HUES6 (cell line): ENCODE measurements around the gene TBX1.

ENCODE experiments used
- H3K27ac ChIP-seq: 2 replicates; pipeline ENCODE4 v1.7.0; 2013; ENCODE audit warnings: low read depth, mild to moderate bottlenecking, low read length, inconsistent platforms
- H3K27me3 ChIP-seq: 2 replicates; pipeline ENCODE4 v1.6.1; 2013; ENCODE audit warnings: low read length; ENCODE audit not compliant: control insufficient read depth, insufficient read depth
- H3K36me3 ChIP-seq: 2 replicates; pipeline ENCODE4 v1.6.1; 2013; ENCODE audit warnings: low read length; ENCODE audit not compliant: control insufficient read depth, insufficient read depth
- H3K4me1 ChIP-seq: 2 replicates; pipeline ENCODE4 v1.6.1; 2013; ENCODE audit warnings: low read length; ENCODE audit not compliant: control insufficient read depth, insufficient read depth
- H3K4me3 ChIP-seq: 2 replicates; pipeline ENCODE4 v1.5.1; 2013; ENCODE audit warnings: low read depth, low read length
- H3K9ac ChIP-seq: one replicate; pipeline ENCODE4 v1.6.1; 2013; ENCODE audit warnings: mild to moderate bottlenecking, low read length
- H3K9me3 ChIP-seq: 2 replicates; pipeline ENCODE4 v1.6.1; 2013; ENCODE audit warnings: low read depth, low read length; ENCODE audit not compliant: control insufficient read depth, insufficient read depth

The TBX1 gene

GRCh38 chr22:19718456-19719049 is 42.0 kb upstream of the TBX1 start:
- no peak overlapping the region for H3K27ac ChIP-seq
- H3K36me3 ChIP-seq = peaks cover 7% of the 10 kb centered on the region; the same call in 1 of the 2 replicates
- H3K27me3 ChIP-seq = peaks cover 93% of the 10 kb centered on the region
- H3K9ac ChIP-seq = peak overlapping the region; percentile 38
- no peaks in the 10 kb centered on the region for H3K9me3 ChIP-seq
- H3K4me3 ChIP-seq = peak overlapping the region; percentile 74
- H3K4me1 ChIP-seq = peaks cover 37% of the 10 kb centered on the region

GRCh38 chr22:19719050-19719482 is 41.5 kb upstream of the TBX1 start:
- peak overlapping the region; percentile 74 for H3K4me3 ChIP-seq
- no peak overlapping the region for H3K9ac ChIP-seq
- no peaks in the 10 kb centered on the region for H3K9me3 ChIP-seq
- peaks cover 7% of the 10 kb centered on the region; the same call in 1 of the 2 replicates for H3K36me3 ChIP-seq
- H3K4me1 ChIP-seq = peaks cover 35% of the 10 kb centered on the region
- H3K27me3 ChIP-seq = peaks cover 93% of the 10 kb centered on the region
- no peak overlapping the region for H3K27ac ChIP-seq

GRCh38 chr22:19719488-19720021 is 41.0 kb upstream of the TBX1 start:
- Histone ChIP-seq H3K36me3 (peaks cover 7% of the 10 kb centered on the region; the same call in 1 of the 2 replicates), H3K27ac (no peak overlapping the region), H3K27me3 (peaks cover 96% of the 10 kb centered on the region), H3K9ac (no peak overlapping the region), H3K4me3 (no peak overlapping the region), H3K9me3 (no peaks in the 10 kb centered on the region), H3K4me1 (peaks cover 39% of the 10 kb centered on the region)

DNA sequence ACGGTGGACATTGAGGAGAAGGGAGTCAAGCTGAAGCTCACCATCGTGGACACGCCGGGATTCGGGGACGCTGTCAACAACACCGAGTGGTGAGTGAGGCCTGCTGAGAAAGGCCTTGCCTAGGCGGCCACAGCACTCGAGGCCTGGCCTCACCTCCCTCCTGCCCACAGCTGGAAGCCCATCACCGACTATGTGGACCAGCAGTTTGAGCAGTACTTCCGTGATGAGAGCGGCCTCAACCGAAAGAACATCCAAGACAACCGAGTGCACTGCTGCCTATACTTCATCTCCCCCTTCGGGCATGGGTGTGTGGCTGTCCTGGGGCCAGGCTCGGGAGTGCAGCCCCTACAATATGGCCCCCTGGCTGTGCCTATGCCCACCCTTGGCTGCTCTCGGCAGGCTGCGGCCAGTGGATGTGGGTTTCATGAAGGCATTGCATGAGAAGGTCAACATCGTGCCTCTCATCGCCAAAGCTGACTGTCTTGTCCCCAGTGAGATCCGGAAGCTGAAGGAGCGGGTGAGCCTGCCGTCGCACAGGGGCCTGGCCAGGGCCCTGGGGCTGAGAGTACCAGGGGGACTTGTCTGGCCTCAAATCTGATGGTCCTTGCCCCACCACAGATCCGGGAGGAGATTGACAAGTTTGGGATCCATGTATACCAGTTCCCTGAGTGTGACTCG is 40.3 kb upstream of the TBX1 start:
- Histone ChIP-seq H3K4me3 (no peak overlapping the region), H3K4me1 (peaks cover 36% of the 10 kb centered on the region), H3K27me3 (peaks cover 96% of the 10 kb centered on the region)

GRCh38 chr22:19720999-19721329 is 39.6 kb upstream of the TBX1 start:
- Histone ChIP-seq H3K4me3 (no peak overlapping the region), H3K27ac (no peak overlapping the region), H3K9ac (no peak overlapping the region), H3K9me3 (no peaks in the 10 kb centered on the region), H3K36me3 (peaks cover 7% of the 10 kb centered on the region; the same call in 1 of the 2 replicates), H3K4me1 (peaks cover 36% of the 10 kb centered on the region), H3K27me3 (peaks cover 97% of the 10 kb centered on the region)

More for the DNA sequence above, 40.3 kb upstream of the TBX1 start:
- Histone ChIP-seq H3K27ac (no peak overlapping the region), H3K36me3 (peaks cover 7% of the 10 kb centered on the region; the same call in 1 of the 2 replicates), H3K9ac (no peak overlapping the region), H3K9me3 (no peaks in the 10 kb centered on the region)

- H3K27ac ChIP-seq = no peak overlapping the region
These were observed 39.0 kb upstream of the TBX1 start for GRCh38 chr22:19721330-19722177.

DNA sequence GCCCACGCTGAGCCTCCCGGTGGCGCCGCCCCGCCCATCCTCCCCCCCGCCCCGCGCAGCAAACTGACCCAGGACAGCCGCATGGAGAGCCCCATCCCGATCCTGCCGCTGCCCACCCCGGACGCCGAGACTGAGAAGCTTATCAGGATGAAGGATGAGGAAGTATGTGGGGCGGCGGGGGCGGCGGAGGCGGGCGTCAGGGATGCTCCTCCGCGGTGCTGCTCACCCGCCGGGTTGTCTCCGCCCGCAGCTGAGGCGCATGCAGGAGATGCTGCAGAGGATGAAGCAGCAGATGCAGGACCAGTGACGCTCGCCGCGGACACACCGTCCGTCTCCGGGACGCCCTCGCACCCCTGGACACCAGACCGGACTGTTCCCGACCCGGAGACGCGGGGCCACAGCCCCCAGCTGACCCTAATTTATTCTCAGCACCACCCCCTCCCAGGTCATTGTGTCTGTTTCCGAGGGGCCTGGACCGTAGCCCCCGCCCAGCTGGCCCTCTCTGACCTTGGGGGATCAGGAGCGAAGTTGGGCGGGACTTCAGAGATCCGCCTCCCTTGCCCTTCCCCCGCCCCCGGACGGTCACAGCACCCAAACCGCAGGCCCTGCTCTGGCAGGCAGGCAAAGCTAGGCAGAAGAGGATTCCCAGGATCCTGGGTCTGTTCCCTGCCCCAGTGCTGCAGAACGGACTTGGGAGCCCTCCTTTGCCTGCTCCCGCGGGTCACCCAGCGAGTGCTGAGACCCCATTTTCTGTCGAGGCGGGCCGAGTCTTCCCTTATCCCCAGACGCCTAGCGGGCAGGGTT is 38.2 kb upstream of the TBX1 start:
- no peak overlapping the region for H3K27ac ChIP-seq
- H3K9ac ChIP-seq = no peak overlapping the region
- H3K27me3 ChIP-seq = peaks cover 99% of the 10 kb centered on the region
- H3K4me3 ChIP-seq = peak overlapping the region; percentile 63
- H3K9me3 ChIP-seq = no peaks in the 10 kb centered on the region
- H3K36me3 ChIP-seq = peaks cover 7% of the 10 kb centered on the region; the same call in 1 of the 2 replicates
- H3K4me1 ChIP-seq = peaks cover 33% of the 10 kb centered on the region

More at GRCh38 chr22:19721330-19722177, 39.0 kb upstream of the TBX1 start:
- Histone ChIP-seq H3K4me3 (peak overlapping the region; percentile 63), H3K9me3 (no peaks in the 10 kb centered on the region), H3K4me1 (peaks cover 36% of the 10 kb centered on the region), H3K27me3 (peaks cover 97% of the 10 kb centered on the region), H3K36me3 (peaks cover 7% of the 10 kb centered on the region; the same call in 1 of the 2 replicates), H3K9ac (no peak overlapping the region)

DNA sequence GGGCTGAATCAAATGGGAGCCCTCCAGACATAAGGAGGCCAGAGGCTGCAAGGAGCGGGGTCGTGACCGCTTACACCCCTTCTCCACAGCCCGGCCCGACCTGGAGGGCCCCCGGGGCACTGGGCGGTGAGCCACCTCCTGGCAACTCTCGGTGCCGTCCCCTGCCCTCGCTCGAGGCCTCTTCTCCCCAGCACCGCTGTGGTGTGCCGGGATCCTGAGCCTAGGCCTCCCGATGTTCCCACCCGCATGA is 37.7 kb upstream of the TBX1 start:
- Histone ChIP-seq H3K4me3 (peak overlapping the region; percentile 63), H3K27me3 (peaks cover 99% of the 10 kb centered on the region), H3K9me3 (no peaks in the 10 kb centered on the region)

DNA sequence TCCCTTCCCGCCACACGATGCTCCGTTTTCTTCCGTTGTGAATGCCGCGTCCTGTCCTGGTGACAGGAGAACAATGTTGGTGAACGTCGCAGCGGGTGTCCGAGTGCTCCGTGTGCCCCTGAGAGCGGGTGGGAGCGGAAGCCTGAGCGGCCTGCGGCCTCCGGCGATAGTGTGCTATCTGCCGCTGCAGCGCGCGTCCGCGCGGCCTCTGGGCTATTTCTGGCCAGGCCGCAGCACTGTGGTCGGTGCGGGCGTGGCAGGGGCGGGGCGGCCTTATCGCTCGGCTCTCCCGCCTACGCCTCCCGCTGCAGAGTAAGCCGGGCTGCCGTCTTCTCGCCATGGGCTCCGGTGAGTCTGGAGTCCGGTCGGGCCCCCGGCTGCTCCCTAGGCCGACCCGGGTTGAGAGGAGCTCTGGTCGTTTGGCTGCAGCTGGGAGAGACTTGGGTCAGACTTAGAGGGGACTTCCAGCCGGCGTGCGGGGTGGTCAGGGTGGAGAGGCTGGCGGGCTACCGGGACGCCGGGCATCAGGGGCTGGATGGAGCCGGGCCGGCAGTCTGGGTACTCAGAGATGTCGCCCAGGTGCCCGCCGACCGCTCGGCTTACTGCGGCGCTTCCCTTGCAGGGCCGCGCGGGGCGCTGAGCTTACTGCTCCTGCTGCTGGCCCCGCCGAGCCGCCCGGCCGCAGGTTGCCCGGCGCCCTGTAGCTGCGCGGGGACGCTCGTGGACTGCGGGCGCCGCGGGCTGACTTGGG is 37.2 kb upstream of the TBX1 start, which contains the start of gene GP1BB:
GP1BB (plus strand) TSS at position 308 of the 751 bp plus-strand sequence; CDS start at position 339, 31 bp downstream.
- no peak within 1 kb of the TSS for H3K9ac ChIP-seq
- H3K27ac ChIP-seq = no peak within 1 kb of the TSS
- peaks cover 30% of the 10 kb centered on the region for H3K4me1 ChIP-seq
- H3K4me3 ChIP-seq = peak within 1 kb of the TSS; percentile 63
- H3K9me3 ChIP-seq = no peaks in the 10 kb centered on the region
- H3K27me3 ChIP-seq = peaks cover 100% of the 10 kb centered on the region
- peaks cover 7% of the 10 kb centered on the region; the same call in 1 of the 2 replicates for H3K36me3 ChIP-seq

More for the DNA sequence above, 37.7 kb upstream of the TBX1 start:
- Histone ChIP-seq H3K27ac (no peak overlapping the region), H3K4me1 (peaks cover 30% of the 10 kb centered on the region), H3K36me3 (peaks cover 7% of the 10 kb centered on the region; the same call in 1 of the 2 replicates), H3K9ac (no peak overlapping the region)
